Keratinocyte (primary cell): ENCODE measurements around the gene KIF18B.

Source experiments
- EZH2 ChIP-seq: IDR thresholded peaks from one replicate; pipeline ENCODE4 v1.6.1; 2012; ENCODE audit warnings: inconsistent platforms, mild to moderate bottlenecking, low read length, moderate library complexity
- TF ChIP-seq, protein P1 (sequence below), 3 experiments: IDR thresholded peaks in 1 of 3; conservative IDR thresholded peaks in 1 of 3; optimal IDR thresholded peaks in 1 of 3; 2 replicates in 2 of 3; 3 replicates in 1 of 3; pipeline versions ENCODE3 to v1.5.1; 2011; ENCODE audit warnings: low read length in 3 of 3, mild to moderate bottlenecking in 3 of 3, moderate library complexity in 2 of 3, control low read depth in 1 of 3, inconsistent platforms in 1 of 3; ENCODE audit not compliant: insufficient read depth in 2 of 3; ENCODE audit errors: extremely low read depth in 1 of 3

DNA sequence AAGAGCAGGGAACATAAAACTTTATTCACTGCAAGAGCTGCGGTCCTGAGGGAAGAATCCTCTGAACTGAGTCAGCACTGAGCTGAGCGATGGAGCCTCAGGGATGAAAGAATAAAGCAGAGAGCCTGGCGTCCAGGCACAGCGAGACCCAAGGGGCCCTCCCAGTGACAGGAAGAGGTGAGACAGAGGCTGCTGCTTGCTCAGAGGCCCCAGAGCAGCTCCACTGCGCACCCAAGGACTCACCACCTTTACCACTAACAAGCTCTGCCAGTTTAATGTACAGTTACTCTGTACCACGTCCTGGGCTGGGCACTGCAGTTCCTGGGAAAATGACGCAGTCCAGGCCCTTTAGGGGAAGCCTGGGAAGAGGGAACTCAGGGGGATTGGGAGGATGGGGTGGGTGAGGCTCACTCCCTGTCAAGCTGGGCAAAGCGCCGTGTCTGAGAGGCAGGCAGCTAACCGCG lies 37.9 kb downstream of the KIF18B start:
- TF ChIP-seq EZH2 = no peak
- TF ChIP-seq, protein P1, sequence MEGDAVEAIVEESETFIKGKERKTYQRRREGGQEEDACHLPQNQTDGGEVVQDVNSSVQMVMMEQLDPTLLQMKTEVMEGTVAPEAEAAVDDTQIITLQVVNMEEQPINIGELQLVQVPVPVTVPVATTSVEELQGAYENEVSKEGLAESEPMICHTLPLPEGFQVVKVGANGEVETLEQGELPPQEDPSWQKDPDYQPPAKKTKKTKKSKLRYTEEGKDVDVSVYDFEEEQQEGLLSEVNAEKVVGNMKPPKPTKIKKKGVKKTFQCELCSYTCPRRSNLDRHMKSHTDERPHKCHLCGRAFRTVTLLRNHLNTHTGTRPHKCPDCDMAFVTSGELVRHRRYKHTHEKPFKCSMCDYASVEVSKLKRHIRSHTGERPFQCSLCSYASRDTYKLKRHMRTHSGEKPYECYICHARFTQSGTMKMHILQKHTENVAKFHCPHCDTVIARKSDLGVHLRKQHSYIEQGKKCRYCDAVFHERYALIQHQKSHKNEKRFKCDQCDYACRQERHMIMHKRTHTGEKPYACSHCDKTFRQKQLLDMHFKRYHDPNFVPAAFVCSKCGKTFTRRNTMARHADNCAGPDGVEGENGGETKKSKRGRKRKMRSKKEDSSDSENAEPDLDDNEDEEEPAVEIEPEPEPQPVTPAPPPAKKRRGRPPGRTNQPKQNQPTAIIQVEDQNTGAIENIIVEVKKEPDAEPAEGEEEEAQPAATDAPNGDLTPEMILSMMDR (optimal IDR thresholded peaks at IDR 0.05 in 1 of 3, IDR thresholded peaks at IDR 0.05 in 1 of 3, conservative IDR thresholded peaks at IDR 0.05 in 1 of 3; ENCODE audit: extremely low read depth in 1 of 3, insufficient read depth in 2 of 3, low read length in 3 of 3) = no peak
